Hematopoietic multipotent progenitor cell treated with erythropoietin and hydrocortisone succinate and interleukin-3 and kit ligand, for 4 days (in vitro differentiated cells): ENCODE measurements around the gene GLRX5.
A peak's percentile ranks its signal among the peaks of the same experiment; 100 is the strongest.

ENCODE experiments used
- DNase-seq: peaks from one replicate; pipeline ENCODE4 v3.0.0-alpha.2; 2015

GLRX5 gene

GRCh38 chr14:95518045-95518751 lies 16.7 kb upstream of the GLRX5 start:
- peak; percentile 65 for DNase-seq

DNA sequence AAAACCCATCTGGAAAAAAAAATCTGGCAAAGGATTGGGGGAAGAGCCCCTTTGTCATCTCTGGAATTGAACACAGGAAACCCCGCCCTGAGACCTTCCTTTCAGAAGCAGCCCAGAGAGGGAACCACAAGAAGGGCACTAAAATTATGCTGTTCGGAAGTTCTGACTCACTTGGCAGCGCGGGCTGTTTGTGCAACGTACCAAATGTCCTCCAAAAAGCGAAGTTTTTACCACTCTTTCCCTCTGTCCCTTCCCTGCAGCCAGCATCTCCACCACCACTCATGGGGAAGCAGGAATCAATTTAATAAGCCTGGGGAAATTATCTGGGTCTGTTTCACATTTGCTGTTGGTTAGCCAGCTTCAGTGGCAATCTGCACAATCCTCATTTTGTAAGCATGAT lies 15.2 kb upstream of the GLRX5 start:
- peak; percentile 89 for DNase-seq

- DNase-seq = no peak
Measured at GRCh38 chr14:95520346-95520745, 14.5 kb upstream of the GLRX5 start.

- DNase-seq = no peak
Measured at GRCh38 chr14:95521001-95521400, 13.8 kb upstream of the GLRX5 start.

DNA sequence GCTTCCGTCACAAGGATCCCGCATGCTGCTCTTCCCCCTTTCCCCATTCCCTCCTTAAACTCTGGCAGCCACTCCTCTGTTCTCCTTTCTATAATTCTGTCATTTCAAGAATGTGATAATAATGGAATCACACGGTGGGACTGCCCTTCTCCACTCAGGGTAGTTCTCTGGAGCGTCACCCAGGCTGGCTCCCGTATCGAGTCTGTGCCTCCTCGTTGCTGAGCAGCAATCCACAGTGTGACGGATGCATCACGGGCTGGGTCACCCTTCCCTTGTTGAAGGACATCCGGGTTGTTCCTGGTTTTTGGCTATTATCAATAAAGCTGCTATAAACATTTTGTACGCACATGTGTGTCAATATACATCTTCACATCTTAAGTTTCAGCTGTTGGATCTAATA lies 12.7 kb upstream of the GLRX5 start:
- DNase-seq = no peak

DNA sequence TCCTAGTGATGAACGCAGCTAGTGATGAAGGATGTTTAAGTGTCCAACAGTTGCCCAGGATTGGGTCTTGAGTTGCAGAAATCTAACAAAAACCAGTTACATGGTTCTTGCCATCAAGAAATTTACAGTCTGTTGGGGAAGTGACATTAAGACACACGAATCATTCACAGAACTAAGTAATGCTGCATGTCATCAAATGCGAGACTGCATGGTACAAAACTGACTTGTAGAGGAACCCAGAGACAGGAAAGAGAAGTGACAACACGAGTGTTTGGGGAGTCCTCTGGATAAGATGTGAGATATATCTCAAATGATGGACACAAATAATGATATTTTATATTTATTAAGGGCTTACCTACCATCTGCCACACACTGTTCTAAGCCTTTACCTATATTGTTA lies 12.3 kb upstream of the GLRX5 start:
- DNase-seq = peak; percentile 40

- DNase-seq = peak; percentile 93
Measured at GRCh38 chr14:95523051-95523814, 11.6 kb upstream of the GLRX5 start.

DNA sequence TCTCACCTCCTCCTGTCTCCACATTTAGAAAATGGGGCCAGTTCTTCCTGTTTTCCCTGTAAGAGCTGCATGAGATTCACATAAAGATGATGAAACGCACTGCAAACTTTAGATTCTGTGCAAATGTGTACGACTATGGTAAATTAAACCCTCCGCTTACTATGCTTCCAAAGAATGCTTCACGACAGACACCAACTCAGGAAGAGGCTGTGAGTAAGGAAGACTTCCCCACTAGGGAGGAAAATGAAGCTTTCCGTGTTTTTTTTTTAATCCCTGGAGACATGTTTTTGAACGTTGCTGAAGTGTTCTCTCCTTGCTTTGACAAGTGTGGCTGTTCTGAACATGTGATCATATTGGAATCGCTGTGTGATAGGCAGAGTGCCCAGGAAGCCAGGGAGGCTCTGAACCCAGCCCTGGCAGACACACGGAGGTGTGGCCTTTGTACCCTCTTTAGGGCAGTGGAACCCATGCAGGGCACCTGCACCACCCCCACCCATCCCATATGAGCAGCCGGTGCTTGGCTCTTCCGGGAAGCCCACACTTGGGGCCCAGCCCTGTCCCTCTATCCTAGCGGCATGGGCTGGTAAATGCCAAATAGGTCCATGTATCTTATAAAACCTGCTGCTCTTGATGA lies 10.9 kb upstream of the GLRX5 start:
- peak; percentile 78 for DNase-seq

- DNase-seq = no peak
Measured at GRCh38 chr14:95524706-95525512, 9.9 kb upstream of the GLRX5 start.

GRCh38 chr14:95525999-95526398 lies 8.9 kb upstream of the GLRX5 start:
- no peak for DNase-seq

- DNase-seq = peak; percentile 79
Measured at GRCh38 chr14:95526483-95527386, 8.1 kb upstream of the GLRX5 start.

GRCh38 chr14:95527387-95528002 lies 7.4 kb upstream of the GLRX5 start:
- peak; percentile 87 for DNase-seq

DNA sequence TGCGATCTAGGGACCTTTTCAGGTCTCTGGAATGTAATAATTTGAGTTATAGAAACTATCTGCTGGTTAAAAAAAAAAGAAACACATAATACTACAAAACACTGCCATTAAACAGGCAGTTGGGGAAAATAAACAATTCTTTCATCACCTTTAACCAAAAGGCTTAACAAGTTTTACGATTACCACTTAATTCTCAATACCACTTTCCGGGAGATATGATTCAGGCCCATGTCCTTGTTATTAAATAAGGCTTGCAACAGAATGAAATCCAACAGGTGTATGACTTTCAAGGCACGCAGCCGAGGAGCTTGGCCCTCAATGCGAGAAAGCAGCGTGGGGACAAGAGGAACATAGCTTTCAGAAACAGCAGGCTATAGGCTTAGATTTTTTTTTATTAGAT lies 5.6 kb upstream of the GLRX5 start:
- DNase-seq = no peak

- DNase-seq = no peak
Measured at GRCh38 chr14:95530473-95531276, 4.2 kb upstream of the GLRX5 start.

- DNase-seq = no peak
Measured at GRCh38 chr14:95531473-95531872, 3.4 kb upstream of the GLRX5 start.

DNA sequence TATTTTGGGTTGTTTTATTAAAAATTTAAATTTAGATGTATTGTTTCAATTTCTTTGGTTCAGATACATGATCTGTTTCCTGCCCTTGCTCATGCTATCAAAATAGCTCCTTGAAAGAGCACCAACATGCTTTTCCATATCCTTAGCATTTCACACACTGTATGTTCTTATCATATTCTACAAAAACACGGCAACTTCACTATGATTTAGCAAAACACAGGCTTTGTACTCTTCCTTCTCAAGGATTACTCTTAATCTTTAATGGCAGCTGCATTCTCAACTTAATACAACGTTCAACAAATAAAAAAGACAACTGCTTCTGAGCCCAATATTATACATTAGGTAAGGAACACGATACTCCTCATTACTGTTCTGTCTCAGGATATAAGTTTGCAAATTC lies 2.9 kb upstream of the GLRX5 start:
- DNase-seq = no peak

DNA sequence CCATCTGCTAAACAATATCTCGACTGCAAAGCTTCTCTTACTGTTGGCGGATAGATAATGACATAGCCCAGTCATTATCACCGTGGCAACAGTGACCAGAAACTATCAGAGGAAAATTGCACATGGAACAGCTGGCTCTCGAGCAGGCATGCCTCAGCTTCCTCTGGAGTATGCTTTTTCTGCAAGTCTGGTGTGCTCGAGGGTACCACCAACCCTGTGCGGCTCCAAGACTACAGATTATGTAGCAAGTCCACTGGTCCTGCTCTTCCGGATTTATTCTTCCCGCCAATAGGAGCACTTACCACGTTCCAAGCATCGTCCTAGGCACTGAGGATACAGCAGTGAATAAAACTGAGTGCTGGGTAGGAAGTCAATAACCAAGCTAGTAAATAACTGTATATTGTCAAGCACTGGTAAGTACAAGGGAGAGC lies 1.4 kb upstream of the GLRX5 start:
- DNase-seq = peak; percentile 88

GRCh38 chr14:95533822-95534221 lies 1.0 kb upstream of the GLRX5 start:
- no peak for DNase-seq

DNA sequence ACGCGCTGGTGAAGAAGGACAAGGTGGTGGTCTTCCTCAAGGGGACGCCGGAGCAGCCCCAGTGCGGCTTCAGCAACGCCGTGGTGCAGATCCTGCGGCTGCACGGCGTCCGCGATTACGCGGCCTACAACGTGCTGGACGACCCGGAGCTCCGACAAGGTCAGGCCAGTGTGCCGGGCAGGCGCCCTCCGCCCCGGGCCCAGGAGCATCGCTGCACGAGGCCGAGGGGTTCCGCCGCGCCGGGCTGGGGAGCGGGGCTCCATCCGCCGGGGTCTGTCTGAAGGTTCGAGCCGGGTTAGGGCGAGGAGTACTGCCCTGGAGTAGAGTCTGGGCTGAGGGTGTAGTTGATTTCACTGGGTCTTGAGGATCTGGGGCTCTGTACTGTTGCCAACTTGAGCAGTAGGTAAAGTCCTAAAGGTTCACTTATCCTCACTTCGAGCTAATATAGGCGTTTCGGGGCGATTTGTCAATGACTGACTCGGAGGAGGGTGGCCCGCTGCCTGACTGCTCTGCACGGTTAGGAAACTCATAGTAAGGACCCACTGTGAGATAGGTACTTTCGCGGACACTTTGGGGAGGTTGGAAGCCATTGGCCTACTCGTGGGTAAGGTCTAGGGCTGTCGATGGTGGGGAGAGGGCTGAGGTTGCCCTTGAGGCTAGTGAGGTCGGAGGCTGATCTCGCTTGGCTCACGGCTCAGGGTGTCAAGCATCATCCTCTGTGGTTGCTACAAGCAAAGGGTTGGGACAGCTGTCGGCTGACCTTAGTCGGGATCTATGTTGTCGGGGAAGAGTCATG lies 574 bp downstream of the GLRX5 start:
- peak; percentile 34 for DNase-seq
